ENCODE data around the gene NCKAP5. TPM values are rescaled to one million over a fixed set of nuclear protein-coding genes. Genes with fewer than 3 reads are reported as not detected.
A peak's percentile ranks its signal among the peaks of the same experiment; 100 is the strongest.

NCKAP5 gene
- total and polyA plus RNA-seq, 2 of the 13 experiments (the other 11 are each of a cell fraction or from before 2014, with no cell fraction given) = 0.01 TPM; not detected in 1

DNA sequence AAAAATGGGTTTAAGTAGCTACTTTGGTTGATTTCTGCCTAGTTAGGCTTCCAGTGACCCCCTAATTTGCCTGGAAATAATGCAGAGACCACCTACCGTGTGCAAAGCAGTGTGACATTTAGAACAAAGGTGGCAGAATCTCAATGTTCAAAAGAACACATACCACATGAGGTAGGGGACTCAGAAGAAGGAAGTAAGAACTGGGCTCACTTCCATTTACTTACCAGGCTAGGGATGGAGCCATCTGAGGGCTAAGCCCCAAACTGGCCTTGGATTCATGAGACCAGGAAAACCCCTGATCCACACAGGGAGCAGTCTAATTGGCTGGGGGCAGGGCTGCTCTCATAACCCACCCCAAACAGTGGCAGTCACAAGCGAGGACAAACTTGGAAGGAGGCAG is 190.7 kb downstream of the NCKAP5 start (continued):
- TF ChIP-seq AKAP8 (CRISPR knock-in tag; IDR thresholded peaks at IDR 0.05) (no peak), ARNT2 (CRISPR knock-in tag; IDR thresholded peaks at IDR 0.05; ENCODE audit: low read depth) (no peak), TBL1XR1 (IDR thresholded peaks at IDR 0.05; ENCODE audit: borderline replicate concordance, low read length, partially characterized antibody) (no peak), ZNF160 (CRISPR knock-in tag; IDR thresholded peaks at IDR 0.05) (no peak)
- TF ChIP-seq, protein P1, sequence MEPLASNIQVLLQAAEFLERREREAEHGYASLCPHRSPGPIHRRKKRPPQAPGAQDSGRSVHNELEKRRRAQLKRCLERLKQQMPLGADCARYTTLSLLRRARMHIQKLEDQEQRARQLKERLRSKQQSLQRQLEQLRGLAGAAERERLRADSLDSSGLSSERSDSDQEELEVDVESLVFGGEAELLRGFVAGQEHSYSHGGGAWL (CRISPR knock-in tag; IDR thresholded peaks at IDR 0.05) = no peak

DNA sequence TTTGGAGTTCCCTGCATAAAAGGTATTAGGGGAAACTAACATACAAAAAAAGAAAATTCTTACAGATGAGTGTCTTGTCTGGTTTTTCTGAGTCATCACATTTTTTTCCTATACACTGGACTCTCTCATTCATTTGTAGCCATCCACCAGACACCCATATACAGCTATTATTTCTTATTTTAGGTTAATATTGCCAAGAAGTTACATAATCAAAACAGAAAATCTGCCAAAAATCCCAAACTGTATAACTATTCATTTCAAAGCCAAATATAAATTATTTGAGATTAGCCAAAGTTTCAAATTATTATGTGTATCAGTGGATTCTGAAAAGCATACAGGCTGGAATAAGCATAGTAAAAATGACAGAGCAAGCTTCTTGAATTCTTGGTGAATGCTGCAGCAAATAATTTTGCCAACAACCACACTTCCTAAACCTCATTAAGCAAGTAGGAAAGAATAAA is 191.2 kb downstream of the NCKAP5 start:
- TF ChIP-seq MAFK (conservative IDR thresholded peaks at IDR 0.05 in 1 of 2, IDR thresholded peaks at IDR 0.05 in 1 of 2; ENCODE audit: low read length in 2 of 2) = peak; percentile 39 to 65; a peak in 2 of 4 replicates
- TF ChIP-seq GMEB2 (CRISPR knock-in tag; IDR thresholded peaks at IDR 0.05; ENCODE audit: low read depth) = no peak
- no TSS peak for BruUV-seq (replicated peaks)
- intact Hi-C loops (cut with micrococcal nuclease; ENCODE audit: unreplicated experiment) (no loop called here), in situ Hi-C loops (cut with HindIII; ENCODE audit: extremely low pct_ligation_motif_present, low pct_unique_long_range_greater_than_20kb) (no loop called here)
- Histone ChIP-seq H3K4me3 (replicated peaks in 1 of 3; ENCODE audit: insufficient read depth in 1 of 3, low read depth in 2 of 3, low read length in 3 of 3) (no peak overlapping the region), H3K27ac (ENCODE audit: extremely low read length, insufficient read depth, low read length) (no peak overlapping the region), H3K27me3 (ENCODE audit: control insufficient read depth in 1 of 2, insufficient read depth in 2 of 2, low read length in 2 of 2) (no peaks in the 10 kb centered on the region), H4K20me1 (ENCODE audit: insufficient read depth, low read length) (no peaks in the 10 kb centered on the region), H3K4me1 (ENCODE audit: insufficient read depth, low read length) (no peaks in the 10 kb centered on the region), H2AFZ (ENCODE audit: low read length) (no peak overlapping the region), H3K79me2 (ENCODE audit: insufficient read depth, low read length) (no peaks in the 10 kb centered on the region), H3K9me3 (ENCODE audit: low read length) (peaks cover 3% of the 10 kb centered on the region; the same call in 1 of the 2 replicates), H3K9ac (ENCODE audit: insufficient read depth, low read depth, low read length) (no peak overlapping the region), H3K36me3 (replicated peaks in 1 of 2; ENCODE audit: control insufficient read depth in 1 of 2, insufficient read depth in 2 of 2, low read length in 2 of 2) (no peaks in the 10 kb centered on the region), H3K4me2 (ENCODE audit: low read depth, low read length) (no peak overlapping the region)
- DNase-seq (ENCODE audit: low spot score) = no peak
- no peak for ATAC-seq
- CTCF ChIA-PET (ENCODE audit: low intra/inter-chr PET ratio, low total read pairs) = no interaction called here
- POLR2A ChIA-PET = no interaction called here
- FAIRE-seq = no peak

Data from HepG2 (cell line).